ENCODE data around the gene FGFR4.
"Not testable (repeated sequence)": the region's sequence is repeated elsewhere in the genome, so short reads cannot be mapped to it uniquely, and the experiment has no call there.

FGFR4 gene

GRCh38 chr5:177045631-177046030, 41.1 kb upstream of the FGFR4 start:
- no peak overlapping the region for H3K4me3 ChIP-seq (ENCODE audit: low read depth, low read length)
- TF ChIP-seq, protein P1, sequence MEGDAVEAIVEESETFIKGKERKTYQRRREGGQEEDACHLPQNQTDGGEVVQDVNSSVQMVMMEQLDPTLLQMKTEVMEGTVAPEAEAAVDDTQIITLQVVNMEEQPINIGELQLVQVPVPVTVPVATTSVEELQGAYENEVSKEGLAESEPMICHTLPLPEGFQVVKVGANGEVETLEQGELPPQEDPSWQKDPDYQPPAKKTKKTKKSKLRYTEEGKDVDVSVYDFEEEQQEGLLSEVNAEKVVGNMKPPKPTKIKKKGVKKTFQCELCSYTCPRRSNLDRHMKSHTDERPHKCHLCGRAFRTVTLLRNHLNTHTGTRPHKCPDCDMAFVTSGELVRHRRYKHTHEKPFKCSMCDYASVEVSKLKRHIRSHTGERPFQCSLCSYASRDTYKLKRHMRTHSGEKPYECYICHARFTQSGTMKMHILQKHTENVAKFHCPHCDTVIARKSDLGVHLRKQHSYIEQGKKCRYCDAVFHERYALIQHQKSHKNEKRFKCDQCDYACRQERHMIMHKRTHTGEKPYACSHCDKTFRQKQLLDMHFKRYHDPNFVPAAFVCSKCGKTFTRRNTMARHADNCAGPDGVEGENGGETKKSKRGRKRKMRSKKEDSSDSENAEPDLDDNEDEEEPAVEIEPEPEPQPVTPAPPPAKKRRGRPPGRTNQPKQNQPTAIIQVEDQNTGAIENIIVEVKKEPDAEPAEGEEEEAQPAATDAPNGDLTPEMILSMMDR (IDR thresholded peaks at IDR 0.05; ENCODE audit: borderline replicate concordance, insufficient read depth, low read depth, low read length) = no peak

GRCh38 chr5:177048531-177048930, 38.2 kb upstream of the FGFR4 start:
- H3K4me3 ChIP-seq (ENCODE audit: low read depth, low read length) = not testable (repeated sequence)

DNA sequence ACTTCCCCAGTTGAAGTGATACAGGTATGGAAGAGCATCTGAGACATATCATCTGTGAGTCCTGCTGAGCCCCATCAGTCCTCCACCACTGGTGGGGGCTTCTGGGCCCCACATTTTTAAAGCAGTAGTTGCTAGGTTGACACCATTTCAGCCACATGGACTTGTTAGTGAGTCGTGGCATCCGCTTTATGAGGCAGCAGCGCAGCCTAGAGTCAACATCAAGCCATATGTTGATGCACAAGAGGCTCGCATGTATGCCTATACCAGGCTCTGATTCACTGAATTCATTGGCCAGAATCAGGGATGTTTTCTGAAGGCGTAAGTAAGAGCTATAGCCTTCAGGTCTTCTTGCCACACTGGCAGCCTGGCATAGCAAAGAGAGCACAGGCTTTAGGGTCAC, 37.4 kb upstream of the FGFR4 start:
- no peak overlapping the region for H3K4me3 ChIP-seq (ENCODE audit: low read depth, low read length)
- TF ChIP-seq, protein P1 (IDR thresholded peaks at IDR 0.05; ENCODE audit: borderline replicate concordance, insufficient read depth, low read depth, low read length) = no peak

- TF ChIP-seq, protein P1 (IDR thresholded peaks at IDR 0.05; ENCODE audit: borderline replicate concordance, insufficient read depth, low read depth, low read length) = no peak
Measured at GRCh38 chr5:177064500-177065277, 22.0 kb upstream of the FGFR4 start.

GRCh38 chr5:177065491-177065890, 21.2 kb upstream of the FGFR4 start:
- H3K4me3 ChIP-seq (ENCODE audit: low read depth, low read length) = no peak overlapping the region
- TF ChIP-seq, protein P1 (IDR thresholded peaks at IDR 0.05; ENCODE audit: borderline replicate concordance, insufficient read depth, low read depth, low read length) = no peak

More at GRCh38 chr5:177064500-177065277, 22.0 kb upstream of the FGFR4 start:
- no peak overlapping the region for H3K4me3 ChIP-seq (ENCODE audit: low read depth, low read length)

GRCh38 chr5:177066224-177066623, 20.5 kb upstream of the FGFR4 start:
- no peak overlapping the region for H3K4me3 ChIP-seq (ENCODE audit: low read depth, low read length)
- TF ChIP-seq, protein P1 (IDR thresholded peaks at IDR 0.05; ENCODE audit: borderline replicate concordance, insufficient read depth, low read depth, low read length) = no peak

- H3K4me3 ChIP-seq (ENCODE audit: low read depth, low read length) = no peak overlapping the region
- TF ChIP-seq, protein P1 (IDR thresholded peaks at IDR 0.05; ENCODE audit: borderline replicate concordance, insufficient read depth, low read depth, low read length) = no peak
Measured at GRCh38 chr5:177067503-177067902, 19.2 kb upstream of the FGFR4 start.

Data from GM12875 (cell line).